ENCODE measurements around the gene ZNRF2. TPM values are rescaled to one million over a fixed set of nuclear protein-coding genes. Genes with fewer than 3 reads are reported as not detected.
"Not testable (repeated sequence)": the region's sequence is repeated elsewhere in the genome, so short reads cannot be mapped to it uniquely, and the experiment has no call there.

ZNRF2 gene
- total and polyA plus RNA-seq, 2 donors (not counting 3 experiments of a cell fraction or from before 2014, with no cell fraction given): 1.4 to 5.9 TPM

GRCh38 chr7:30290317-30290716 lies 5.9 kb downstream of the ZNRF2 start:
- dilution Hi-C loops (cut with MboI; ENCODE audit: extremely low pct_ligation_motif_present, low sequenced_read_pairs); BruUV-seq (replicated peaks); H2AFZ ChIP-seq (ENCODE audit: low read depth, low read length); H3K9ac ChIP-seq (replicated peaks; ENCODE audit: extremely low read depth, insufficient read depth, low read length); intact Hi-C loops (cut with micrococcal nuclease); H3K36me3 ChIP-seq (ENCODE audit: control insufficient read depth in 2 of 2, extremely low read depth in 1 of 2, insufficient read depth in 2 of 2, low read length in 2 of 2); H3K79me2 ChIP-seq (ENCODE audit: control insufficient read depth, insufficient read depth, low read length); POLR2A ChIA-PET; H3K27ac ChIP-seq (ENCODE audit: insufficient read depth, low read depth, low read length); H3K4me2 ChIP-seq (ENCODE audit: insufficient read depth, low read length); H3K9me1 ChIP-seq (replicated peaks; ENCODE audit: control insufficient read depth, extremely low read depth, insufficient read depth, low read length); H3K27me3 ChIP-seq (ENCODE audit: control insufficient read depth in 2 of 2, insufficient read depth in 2 of 2, low read length in 2 of 2); H3K9me3 ChIP-seq (replicated peaks; ENCODE audit: control insufficient read depth, insufficient read depth, low read length); H3K4me3 ChIP-seq (replicated peaks in 1 of 3; ENCODE audit: insufficient read depth in 1 of 3, low read depth in 1 of 3, low read length in 3 of 3); H4K20me1 ChIP-seq (replicated peaks; ENCODE audit: control insufficient read depth, extremely low read depth, insufficient read depth, low read length): not testable (repeated sequence)
- peak; percentile 19 for TF ChIP-seq GATA2 (IDR thresholded peaks at IDR 0.05; ENCODE audit: insufficient read depth, insufficient read length, low read depth, low read length)
- peak; percentile 33 for TF ChIP-seq POLR2AphosphoS5 (IDR thresholded peaks at IDR 0.05; ENCODE audit: insufficient read depth, low read depth, low read length)
- TF ChIP-seq FOS (IDR thresholded peaks at IDR 0.05; ENCODE audit: borderline replicate concordance, insufficient read depth, low read length): peak; percentile 31
- peaks cover 16% of the 10 kb centered on the region for H3K4me1 ChIP-seq (ENCODE audit: control insufficient read depth, extremely low read depth, insufficient read depth, low read length)
- peak; percentile 28 for FAIRE-seq
- peak; percentile 66 for DNase-seq (ENCODE audit: low read depth, low spot score)
- CTCF ChIA-PET: interaction anchor here (1.0 to 1.4 kb wide), 3 partner anchors 14 to 126 kb away, joined by 3 to 6 read pairs (median 4); no protein-coding TSS in a partner anchor

GRCh38 chr7:30292416-30293038 lies 8.1 kb downstream of the ZNRF2 start:
- H3K79me2 ChIP-seq (ENCODE audit: control insufficient read depth, insufficient read depth, low read length); H2AFZ ChIP-seq (ENCODE audit: low read depth, low read length); FAIRE-seq; BruUV-seq (replicated peaks); H3K4me1 ChIP-seq (ENCODE audit: control insufficient read depth, extremely low read depth, insufficient read depth, low read length); dilution Hi-C loops (cut with MboI; ENCODE audit: extremely low pct_ligation_motif_present, low sequenced_read_pairs); H3K27me3 ChIP-seq (ENCODE audit: control insufficient read depth in 2 of 2, insufficient read depth in 2 of 2, low read length in 2 of 2); H4K20me1 ChIP-seq (replicated peaks; ENCODE audit: control insufficient read depth, extremely low read depth, insufficient read depth, low read length); H3K27ac ChIP-seq (ENCODE audit: insufficient read depth, low read depth, low read length); H3K9ac ChIP-seq (replicated peaks; ENCODE audit: extremely low read depth, insufficient read depth, low read length); H3K36me3 ChIP-seq (ENCODE audit: control insufficient read depth in 2 of 2, extremely low read depth in 1 of 2, insufficient read depth in 2 of 2, low read length in 2 of 2); H3K4me3 ChIP-seq (replicated peaks in 1 of 3; ENCODE audit: insufficient read depth in 1 of 3, low read depth in 1 of 3, low read length in 3 of 3); intact Hi-C loops (cut with micrococcal nuclease); H3K9me3 ChIP-seq (replicated peaks; ENCODE audit: control insufficient read depth, insufficient read depth, low read length); H3K9me1 ChIP-seq (replicated peaks; ENCODE audit: control insufficient read depth, extremely low read depth, insufficient read depth, low read length); CTCF ChIA-PET; DNase-seq (ENCODE audit: low read depth, low spot score); POLR2A ChIA-PET; H3K4me2 ChIP-seq (ENCODE audit: insufficient read depth, low read length): not testable (repeated sequence)

- POLR2A ChIA-PET; BruUV-seq (replicated peaks); FAIRE-seq; H3K27ac ChIP-seq (ENCODE audit: insufficient read depth, low read depth, low read length); H3K27me3 ChIP-seq (ENCODE audit: control insufficient read depth in 2 of 2, insufficient read depth in 2 of 2, low read length in 2 of 2); H2AFZ ChIP-seq (ENCODE audit: low read depth, low read length); H3K79me2 ChIP-seq (ENCODE audit: control insufficient read depth, insufficient read depth, low read length); CTCF ChIA-PET; dilution Hi-C loops (cut with MboI; ENCODE audit: extremely low pct_ligation_motif_present, low sequenced_read_pairs); H3K9me1 ChIP-seq (replicated peaks; ENCODE audit: control insufficient read depth, extremely low read depth, insufficient read depth, low read length); H3K4me2 ChIP-seq (ENCODE audit: insufficient read depth, low read length); H4K20me1 ChIP-seq (replicated peaks; ENCODE audit: control insufficient read depth, extremely low read depth, insufficient read depth, low read length); H3K4me1 ChIP-seq (ENCODE audit: control insufficient read depth, extremely low read depth, insufficient read depth, low read length); DNase-seq (ENCODE audit: low read depth, low spot score); H3K36me3 ChIP-seq (ENCODE audit: control insufficient read depth in 2 of 2, extremely low read depth in 1 of 2, insufficient read depth in 2 of 2, low read length in 2 of 2); H3K9me3 ChIP-seq (replicated peaks; ENCODE audit: control insufficient read depth, insufficient read depth, low read length); H3K9ac ChIP-seq (replicated peaks; ENCODE audit: extremely low read depth, insufficient read depth, low read length); H3K4me3 ChIP-seq (replicated peaks in 1 of 3; ENCODE audit: insufficient read depth in 1 of 3, low read depth in 1 of 3, low read length in 3 of 3); intact Hi-C loops (cut with micrococcal nuclease): not testable (repeated sequence)
These were observed 11.9 kb downstream of the ZNRF2 start for GRCh38 chr7:30296304-30296703.

DNA sequence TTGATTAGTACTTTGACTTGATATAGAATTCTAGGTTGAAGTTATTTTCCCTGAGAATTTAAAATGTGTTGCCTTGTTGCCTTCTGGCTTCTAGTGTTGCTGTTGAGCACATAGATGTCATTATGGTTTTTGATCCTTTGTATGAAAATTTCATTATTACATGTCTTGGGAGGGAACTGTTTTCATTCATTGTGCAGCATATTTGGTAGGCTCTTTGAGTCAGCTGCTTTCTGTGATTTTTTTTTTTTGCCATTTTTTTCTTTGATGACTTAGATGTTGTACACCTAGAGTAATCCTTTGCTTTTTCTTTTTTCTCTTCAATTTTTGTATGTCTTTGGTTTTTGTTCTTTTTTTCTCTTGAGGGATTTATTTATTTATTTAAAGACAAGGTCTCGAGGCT lies 13.1 kb downstream of the ZNRF2 start:
- H3K79me2 ChIP-seq (ENCODE audit: control insufficient read depth, insufficient read depth, low read length); H3K36me3 ChIP-seq (ENCODE audit: control insufficient read depth in 2 of 2, extremely low read depth in 1 of 2, insufficient read depth in 2 of 2, low read length in 2 of 2); intact Hi-C loops (cut with micrococcal nuclease); dilution Hi-C loops (cut with MboI; ENCODE audit: extremely low pct_ligation_motif_present, low sequenced_read_pairs); DNase-seq (ENCODE audit: low read depth, low spot score); POLR2A ChIA-PET; H3K9me1 ChIP-seq (replicated peaks; ENCODE audit: control insufficient read depth, extremely low read depth, insufficient read depth, low read length); H3K27ac ChIP-seq (ENCODE audit: insufficient read depth, low read depth, low read length); FAIRE-seq; H3K4me1 ChIP-seq (ENCODE audit: control insufficient read depth, extremely low read depth, insufficient read depth, low read length); H3K4me2 ChIP-seq (ENCODE audit: insufficient read depth, low read length); BruUV-seq (replicated peaks); H4K20me1 ChIP-seq (replicated peaks; ENCODE audit: control insufficient read depth, extremely low read depth, insufficient read depth, low read length); H3K27me3 ChIP-seq (ENCODE audit: control insufficient read depth in 2 of 2, insufficient read depth in 2 of 2, low read length in 2 of 2); H2AFZ ChIP-seq (ENCODE audit: low read depth, low read length); H3K4me3 ChIP-seq (replicated peaks in 1 of 3; ENCODE audit: insufficient read depth in 1 of 3, low read depth in 1 of 3, low read length in 3 of 3); H3K9ac ChIP-seq (replicated peaks; ENCODE audit: extremely low read depth, insufficient read depth, low read length); H3K9me3 ChIP-seq (replicated peaks; ENCODE audit: control insufficient read depth, insufficient read depth, low read length); CTCF ChIA-PET: not testable (repeated sequence)

Measured in endothelial cell of umbilical vein (primary cell).